PC-3 (cell line): ENCODE results near the gene DPH7. TPM values are rescaled to one million over a fixed set of nuclear protein-coding genes. Genes with fewer than 3 reads are reported as not detected.

ENCODE experiments used
- ATAC-seq: fragments of 200-7000 bp; cut with Tn5 transposase; 2 replicates; pipeline ENCODE4 v1.9.1; 2020; ENCODE audit warnings: mild to moderate bottlenecking, moderate library complexity
- BruUV-seq: library from RNA; stranded (reverse); fragments of 400-500 nt; replicated peaks from 2 replicates; lab custom pipeline; 2021; lab: Mats Ljungman, UMichigan
- CTCF ChIA-PET: fragments of 300-600 bp; sonication (Branson Sonifier 250); formaldehyde crosslinking; loops from one replicate; lab custom pipeline; 2022; ENCODE audit warnings: antibody characterized with exemption; lab: Charles Lee
- POLR2A ChIA-PET: fragments of 300-600 bp; sonication (Branson Sonifier 250); formaldehyde crosslinking; loops from one replicate; lab custom pipeline; 2022; ENCODE audit warnings: antibody characterized with exemption; ENCODE audit not compliant: unreplicated experiment; lab: Charles Lee
- DNase-seq: peaks from one replicate; pipeline ENCODE4 v3.0.0-alpha.2; 2015
- H2AFZ ChIP-seq: fragments of 300-600 bp; sonication (generic); 2 replicates; pipeline ENCODE4 v1.6.0; 2016; ENCODE audit warnings: antibody characterized with exemption, low read length
- H3F3A ChIP-seq: fragments of 300-600 bp; sonication (generic); one replicate; pipeline ENCODE4 v1.6.0; 2017; ENCODE audit warnings: antibody characterized with exemption, low read length, control low read depth, mild to moderate bottlenecking; ENCODE audit not compliant: unreplicated experiment
- H3K27ac ChIP-seq: fragments of 300-600 bp; sonication (generic); 2 replicates; pipeline ENCODE4 v1.5.1; 2016; ENCODE audit warnings: mild to moderate bottlenecking, low read length
- H3K27me3 ChIP-seq: fragments of 300-600 bp; sonication (generic); 2 replicates; pipeline ENCODE4 v1.6.1; 2016; ENCODE audit warnings: low read length, mixed read lengths
- H3K36me3 ChIP-seq: fragments of 300-600 bp; sonication (generic); 2 replicates; pipeline ENCODE4 v1.6.1; 2016; ENCODE audit warnings: low read depth, mixed run types, low read length, mixed read lengths
- H3K4me1 ChIP-seq: fragments of 300-600 bp; sonication (generic); 2 replicates; pipeline ENCODE4 v1.5.1; 2016; ENCODE audit warnings: low read length; ENCODE audit not compliant: insufficient read depth
- H3K4me2 ChIP-seq: fragments of 300-600 bp; sonication (generic); 2 replicates; pipeline ENCODE4 v1.6.0; 2016; ENCODE audit warnings: low read length
- H3K4me3 ChIP-seq: fragments of 300-600 bp; sonication (generic); 2 replicates; pipeline ENCODE4 v1.5.1; 2016; ENCODE audit warnings: mild to moderate bottlenecking, low read length, mixed read lengths
- H3K79me2 ChIP-seq: fragments of 300-600 bp; sonication (generic); 2 replicates; pipeline ENCODE4 v1.6.1; 2017; ENCODE audit warnings: low read length, mixed read lengths
- H3K9ac ChIP-seq: fragments of 300-600 bp; sonication (generic); 2 replicates; pipeline ENCODE4 v1.6.0; 2016; ENCODE audit warnings: mild to moderate bottlenecking, low read length
- H3K9me2 ChIP-seq: fragments of 300-600 bp; sonication (generic); replicated peaks from 2 replicates; pipeline ENCODE4 v1.6.1; 2016; ENCODE audit warnings: mixed run types, low read length, mixed read lengths
- H3K9me3 ChIP-seq: fragments of 300-600 bp; sonication (generic); 2 replicates; pipeline ENCODE4 v1.6.1; 2016; ENCODE audit warnings: low read length, mixed read lengths
- H4K20me1 ChIP-seq: fragments of 300-600 bp; sonication (generic); 2 replicates; pipeline ENCODE4 v1.6.1; 2016; ENCODE audit warnings: low read length, mixed read lengths
- EZH2 ChIP-seq: fragments of 300-600 bp; sonication (generic); IDR thresholded peaks from one replicate; pipeline ENCODE4 v1.6.1; 2017; ENCODE audit warnings: antibody characterized with exemption, mild to moderate bottlenecking, low read length; ENCODE audit not compliant: unreplicated experiment
- EZH2phosphoT487 ChIP-seq: fragments of 300-600 bp; sonication (generic); IDR thresholded peaks from 2 replicates; pipeline ENCODE4 v1.6.1; 2018; ENCODE audit warnings: mild to moderate bottlenecking, antibody characterized with exemption, low read length, borderline replicate concordance
- intact Hi-C: fragments of 100-400 bp; cut with micrococcal nuclease; formaldehyde crosslinking; loops from 2 replicates; pipeline ENCODE4 v1.9.0; 2023
- total RNA-seq: library from RNA; depleted of rRNA; stranded (reverse); fragments of >200 nt; gene quantifications from 2 replicates; pipeline ENCODE4 v1.2.3, GENCODE V29; 2014
- TF ChIP-seq, protein P1 (sequence below): fragments of 300-600 bp; sonication (generic); conservative IDR thresholded peaks from 2 replicates; pipeline ENCODE4 v1.5.1; 2017; ENCODE audit warnings: antibody characterized with exemption, low read depth, mild to moderate bottlenecking, low read length

The DPH7 gene
- total RNA-seq, 1 experiment from 2014 or later, result 35.1 TPM

GRCh38 chr9:137606005-137606621 is 27.4 kb upstream of the DPH7 start:
- no peak overlapping the region for H2AFZ ChIP-seq
- H3K4me1 ChIP-seq, result peaks cover 13% of the 10 kb centered on the region
- peak overlapping the region; percentile 75 for H3K4me3 ChIP-seq
- BruUV-seq, result no TSS peak
- ChIA-PET POLR2A (no interaction called here), CTCF (no interaction called here)
- H3K36me3 ChIP-seq, result no peaks in the 10 kb centered on the region
- peaks cover 46% of the 10 kb centered on the region for H3K79me2 ChIP-seq
- peak overlapping the region; percentile 95 for H3K4me2 ChIP-seq
- intact Hi-C loops, result loop anchor here (10.0 kb wide), 1 partner anchor 51 kb away; the partner anchor contains the start of genes MRPL41 and PNPLA7
- DNase-seq, result no peak
- peak overlapping the region; percentile 61 for H3K9ac ChIP-seq
- no peaks in the 10 kb centered on the region for H3K9me3 ChIP-seq
- TF ChIP-seq, protein P1, sequence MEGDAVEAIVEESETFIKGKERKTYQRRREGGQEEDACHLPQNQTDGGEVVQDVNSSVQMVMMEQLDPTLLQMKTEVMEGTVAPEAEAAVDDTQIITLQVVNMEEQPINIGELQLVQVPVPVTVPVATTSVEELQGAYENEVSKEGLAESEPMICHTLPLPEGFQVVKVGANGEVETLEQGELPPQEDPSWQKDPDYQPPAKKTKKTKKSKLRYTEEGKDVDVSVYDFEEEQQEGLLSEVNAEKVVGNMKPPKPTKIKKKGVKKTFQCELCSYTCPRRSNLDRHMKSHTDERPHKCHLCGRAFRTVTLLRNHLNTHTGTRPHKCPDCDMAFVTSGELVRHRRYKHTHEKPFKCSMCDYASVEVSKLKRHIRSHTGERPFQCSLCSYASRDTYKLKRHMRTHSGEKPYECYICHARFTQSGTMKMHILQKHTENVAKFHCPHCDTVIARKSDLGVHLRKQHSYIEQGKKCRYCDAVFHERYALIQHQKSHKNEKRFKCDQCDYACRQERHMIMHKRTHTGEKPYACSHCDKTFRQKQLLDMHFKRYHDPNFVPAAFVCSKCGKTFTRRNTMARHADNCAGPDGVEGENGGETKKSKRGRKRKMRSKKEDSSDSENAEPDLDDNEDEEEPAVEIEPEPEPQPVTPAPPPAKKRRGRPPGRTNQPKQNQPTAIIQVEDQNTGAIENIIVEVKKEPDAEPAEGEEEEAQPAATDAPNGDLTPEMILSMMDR, result no peak
- TF ChIP-seq EZH2, result no peak
- TF ChIP-seq EZH2phosphoT487, result no peak
- H3F3A ChIP-seq, result no peaks in the 10 kb centered on the region
- peak; percentile 21 for ATAC-seq
- H3K27me3 ChIP-seq, result no peaks in the 10 kb centered on the region
- no peak overlapping the region for H3K27ac ChIP-seq
- no peaks in the 10 kb centered on the region for H4K20me1 ChIP-seq
- no peaks in the 10 kb centered on the region for H3K9me2 ChIP-seq

DNA sequence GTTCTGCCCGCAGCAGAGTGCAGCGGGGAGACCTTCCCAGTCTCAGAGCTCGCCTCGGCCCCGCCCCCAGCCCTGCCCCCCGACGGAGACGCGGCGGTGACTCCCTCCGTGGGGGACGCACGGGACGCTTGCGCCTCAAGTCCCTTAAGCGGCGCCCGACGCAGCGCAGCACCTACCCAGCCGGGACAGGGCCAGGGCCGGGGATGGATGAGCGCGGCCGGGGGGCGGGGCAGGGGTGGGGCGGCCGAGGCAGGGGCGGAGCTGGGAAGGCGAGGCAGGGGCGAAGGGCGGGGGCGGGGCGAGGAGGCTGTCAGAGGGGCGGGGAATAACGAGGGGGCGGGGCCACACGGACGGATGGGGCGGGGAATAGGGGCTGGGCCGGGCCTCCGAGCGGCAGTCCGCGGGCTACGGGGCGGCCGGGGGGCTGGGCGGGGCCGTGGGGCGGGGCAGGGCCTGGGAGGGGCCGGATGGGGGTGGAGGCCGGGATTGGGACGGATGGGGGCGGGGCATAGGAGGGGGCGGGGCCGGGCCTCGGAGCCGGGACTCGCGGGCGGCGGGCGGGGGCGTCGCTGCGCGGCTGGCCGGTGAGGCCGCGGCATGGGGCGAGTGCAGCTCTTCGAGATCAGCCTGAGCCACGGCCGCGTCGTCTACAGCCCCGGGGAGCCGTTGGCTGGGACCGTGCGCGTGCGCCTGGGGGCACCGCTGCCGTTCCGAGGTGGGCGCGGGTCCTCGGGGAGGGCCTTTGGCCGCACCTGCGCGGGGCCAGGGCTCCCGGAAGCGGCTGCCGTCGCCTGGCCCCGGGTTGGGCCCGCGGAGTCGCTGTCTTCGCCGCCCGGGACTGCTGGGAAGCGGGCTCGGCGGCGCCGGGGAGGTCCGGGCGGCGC is 26.6 kb upstream of the DPH7 start, which contains the start of gene ARRDC1:
ARRDC1 (plus strand) TSS at position 566 of the 884 bp plus-strand sequence; CDS start at position 598, 32 bp downstream.
- intact Hi-C loops, result loop anchor here (10.0 kb wide), 1 partner anchor 51 kb away; the partner anchor contains the start of genes MRPL41 and PNPLA7
- ATAC-seq (peak; percentile 84), DNase-seq (peak; percentile 91)
- Histone ChIP-seq H2AFZ (no peak within 1 kb of the TSS), H3K9ac (peak within 1 kb of the TSS; percentile 61), H4K20me1 (no peaks in the 10 kb centered on the region), H3K36me3 (no peaks in the 10 kb centered on the region), H3K4me1 (peaks cover 9% of the 10 kb centered on the region), H3K9me2 (no peaks in the 10 kb centered on the region), H3K27me3 (no peaks in the 10 kb centered on the region), H3K27ac (no peak within 1 kb of the TSS), H3K9me3 (no peaks in the 10 kb centered on the region), H3K4me2 (peak within 1 kb of the TSS; percentile 95), H3F3A (no peaks in the 10 kb centered on the region), H3K4me3 (peak within 1 kb of the TSS; percentile 75), H3K79me2 (peaks cover 46% of the 10 kb centered on the region)
- BruUV-seq, result no TSS peak
- CTCF ChIA-PET, result interaction anchor here (0.6 to 0.7 kb wide), 2 partner anchors 15 to 318 kb away, joined by 3 to 8 read pairs; partner anchors contain the start of gene ZMYND19
- TF ChIP-seq EZH2phosphoT487 (no peak), EZH2 (no peak)
- TF ChIP-seq, protein P1, result no peak
- POLR2A ChIA-PET, result interaction anchor here (0.9 kb wide), 1 partner anchor 53 kb away, joined by 21 read pairs; the partner anchor contains the start of gene MRPL41
